Fibroblast of peridontal ligament (primary cell): ENCODE results near the gene MTA3.
A peak's percentile ranks its signal among the peaks of the same experiment; 100 is the strongest.

Source experiments
- DNase-seq: peaks from one replicate; pipeline ENCODE4 v3.0.0-alpha.2; 2010; ENCODE audit errors: extremely low read depth

The MTA3 gene

GRCh38 chr2:42762155-42762554, 193.7 kb downstream of the MTA3 start:
- no peak for DNase-seq

GRCh38 chr2:42762823-42763804, 194.7 kb downstream of the MTA3 start:
- DNase-seq = no peak

GRCh38 chr2:42764096-42764495, 195.7 kb downstream of the MTA3 start, which contains the start of gene OXER1:
Gene OXER1 (minus strand): TSS chr2:42764135. CDS start chr2:42764062, 73 bp downstream.
- no peak for DNase-seq

- no peak for DNase-seq
Measured at GRCh38 chr2:42764901-42765300, 196.5 kb downstream of the MTA3 start.

GRCh38 chr2:42765686-42766085, 197.3 kb downstream of the MTA3 start:
- DNase-seq = no peak

- no peak for DNase-seq
Measured at GRCh38 chr2:42767080-42767898, 198.9 kb downstream of the MTA3 start.

- DNase-seq = no peak
Measured at GRCh38 chr2:42767899-42768705, 199.7 kb downstream of the MTA3 start.

GRCh38 chr2:42768706-42769256, 200.3 kb downstream of the MTA3 start:
- no peak for DNase-seq

GRCh38 chr2:42769583-42770287, 201.3 kb downstream of the MTA3 start:
- no peak for DNase-seq

GRCh38 chr2:42770288-42771131, 202.1 kb downstream of the MTA3 start:
- DNase-seq = peak; percentile 35

- no peak for DNase-seq
Measured at GRCh38 chr2:42771546-42772153, 203.2 kb downstream of the MTA3 start.

- DNase-seq = peak; percentile 19
Measured at GRCh38 chr2:42775186-42775585, 206.8 kb downstream of the MTA3 start.

- DNase-seq = peak; percentile 10
Measured at GRCh38 chr2:42775810-42776209, 207.4 kb downstream of the MTA3 start.

- DNase-seq = peak; percentile 85
Measured at GRCh38 chr2:42777883-42778805, 209.7 kb downstream of the MTA3 start.

GRCh38 chr2:42781181-42781580, 212.7 kb downstream of the MTA3 start:
- no peak for DNase-seq

GRCh38 chr2:42783511-42783910, 215.1 kb downstream of the MTA3 start:
- no peak for DNase-seq

- DNase-seq = no peak
Measured at GRCh38 chr2:42784204-42784880, 215.9 kb downstream of the MTA3 start.
